ENCODE results near the gene CAPN11. TPM values are rescaled to one million over a fixed set of nuclear protein-coding genes. Genes with fewer than 3 reads are reported as not detected.
"Not testable (repeated sequence)": the region's sequence is repeated elsewhere in the genome, so short reads cannot be mapped to it uniquely, and the experiment has no call there.

The CAPN11 gene
- total RNA-seq, 1 donor from 2014 or later = 0.27 TPM

DNA sequence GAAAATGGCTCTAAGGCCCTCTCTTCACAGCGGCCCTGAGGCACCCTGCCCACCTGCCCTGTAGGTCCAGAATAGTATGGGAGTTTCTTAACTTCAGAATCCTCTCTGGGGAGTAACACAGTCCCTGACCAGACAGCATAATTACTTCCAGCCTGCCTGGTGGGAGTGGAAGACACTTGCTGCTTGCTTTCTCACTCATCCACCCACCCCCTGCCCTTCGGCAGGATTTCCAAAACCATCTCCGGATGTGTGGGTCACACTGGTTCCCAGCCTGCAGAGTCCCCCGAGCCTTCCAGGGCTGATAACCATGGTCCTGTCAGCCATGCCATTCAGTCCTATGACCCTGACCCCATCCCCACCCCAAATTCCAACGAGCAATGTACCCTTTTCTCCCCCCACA, 70.2 kb downstream of the CAPN11 start:
- ATAC-seq = no peak
- intact Hi-C loops (cut with DNase I) = loop anchor here (10.0 kb wide), 1 partner anchor 454 kb away; the partner anchor contains the start of gene VEGFA
- no peak for DNase-seq (ENCODE audit: missing footprints)

DNA sequence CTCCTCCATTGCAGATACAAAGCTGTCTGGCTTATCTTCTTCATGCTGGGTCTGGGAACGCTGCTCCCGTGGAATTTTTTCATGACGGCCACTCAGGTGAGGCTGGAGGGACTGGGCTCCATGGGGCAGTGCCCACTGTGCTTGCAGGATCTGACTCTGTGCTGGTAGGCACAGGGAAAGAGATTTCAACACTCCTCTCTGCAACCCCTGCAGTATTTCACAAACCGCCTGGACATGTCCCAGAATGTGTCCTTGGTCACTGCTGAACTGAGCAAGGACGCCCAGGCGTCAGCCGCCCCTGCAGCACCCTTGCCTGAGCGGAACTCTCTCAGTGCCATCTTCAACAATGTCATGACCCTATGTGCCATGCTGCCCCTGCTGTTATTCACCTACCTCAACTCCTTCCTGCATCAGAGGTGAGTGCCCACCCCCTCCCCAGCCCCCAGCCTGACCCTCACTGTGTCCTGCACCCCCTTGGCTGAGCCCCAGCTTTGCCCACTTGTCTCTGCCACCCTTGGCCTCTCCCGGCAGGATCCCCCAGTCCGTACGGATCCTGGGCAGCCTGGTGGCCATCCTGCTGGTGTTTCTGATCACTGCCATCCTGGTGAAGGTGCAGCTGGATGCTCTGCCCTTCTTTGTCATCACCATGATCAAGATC, 70.9 kb downstream of the CAPN11 start:
- DNase-seq (ENCODE audit: missing footprints) = peak; percentile 71
- intact Hi-C loops (cut with DNase I) = loop anchor here (10.0 kb wide), 1 partner anchor 455 kb away; the partner anchor contains the start of gene VEGFA

DNA sequence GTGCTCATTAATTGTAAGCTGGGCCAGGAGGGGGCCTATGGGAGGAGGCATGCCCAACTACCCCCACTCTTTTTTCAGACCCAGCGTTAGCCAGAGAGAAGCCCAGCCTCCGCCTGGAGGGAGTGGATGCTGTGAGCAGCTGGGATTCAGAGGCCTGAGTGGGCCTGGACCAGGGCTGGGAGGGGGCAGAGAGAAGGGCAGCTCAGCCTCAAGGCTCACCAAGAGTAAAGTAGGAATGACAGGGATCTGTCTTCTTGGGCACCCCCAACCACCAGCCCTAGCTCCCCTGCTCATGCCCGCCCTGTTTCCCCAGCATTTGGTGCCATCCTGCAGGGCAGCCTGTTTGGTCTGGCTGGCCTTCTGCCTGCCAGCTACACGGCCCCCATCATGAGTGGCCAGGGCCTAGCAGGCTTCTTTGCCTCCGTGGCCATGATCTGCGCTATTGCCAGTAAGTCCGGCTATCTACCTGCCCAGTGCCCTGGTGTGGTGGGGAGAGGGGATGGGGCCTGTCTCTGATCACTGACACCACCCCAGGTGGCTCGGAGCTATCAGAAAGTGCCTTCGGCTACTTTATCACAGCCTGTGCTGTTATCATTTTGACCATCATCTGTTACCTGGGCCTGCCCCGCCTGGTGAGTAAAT, 71.5 kb downstream of the CAPN11 start:
- intact Hi-C loops (cut with DNase I) = no loop called here
- no peak for ATAC-seq
- DNase-seq (ENCODE audit: missing footprints) = no peak

More for the DNA sequence above, 70.9 kb downstream of the CAPN11 start:
- peak; percentile 60 for ATAC-seq

DNA sequence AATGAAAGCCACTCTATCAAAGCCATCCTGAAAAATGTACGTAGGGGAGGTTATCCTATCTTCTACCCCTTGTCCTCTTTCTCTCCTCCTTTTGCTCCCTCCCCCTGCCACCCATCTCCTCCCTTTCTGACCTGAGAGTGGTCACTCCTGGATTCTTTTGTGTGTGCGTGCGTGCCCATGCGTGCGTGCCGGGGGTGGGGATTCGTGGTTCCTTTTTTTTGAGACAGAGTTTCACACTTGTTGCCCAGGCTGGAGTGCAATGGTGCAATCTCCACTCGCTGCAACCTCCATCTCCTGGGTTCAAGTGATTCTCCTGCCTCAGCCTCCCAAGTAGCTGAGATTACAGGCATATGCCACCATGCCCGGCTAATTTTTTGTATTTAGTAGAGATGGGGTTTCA, 72.8 kb downstream of the CAPN11 start:
- DNase-seq (ENCODE audit: missing footprints); ATAC-seq; intact Hi-C loops (cut with DNase I): not testable (repeated sequence)

DNA sequence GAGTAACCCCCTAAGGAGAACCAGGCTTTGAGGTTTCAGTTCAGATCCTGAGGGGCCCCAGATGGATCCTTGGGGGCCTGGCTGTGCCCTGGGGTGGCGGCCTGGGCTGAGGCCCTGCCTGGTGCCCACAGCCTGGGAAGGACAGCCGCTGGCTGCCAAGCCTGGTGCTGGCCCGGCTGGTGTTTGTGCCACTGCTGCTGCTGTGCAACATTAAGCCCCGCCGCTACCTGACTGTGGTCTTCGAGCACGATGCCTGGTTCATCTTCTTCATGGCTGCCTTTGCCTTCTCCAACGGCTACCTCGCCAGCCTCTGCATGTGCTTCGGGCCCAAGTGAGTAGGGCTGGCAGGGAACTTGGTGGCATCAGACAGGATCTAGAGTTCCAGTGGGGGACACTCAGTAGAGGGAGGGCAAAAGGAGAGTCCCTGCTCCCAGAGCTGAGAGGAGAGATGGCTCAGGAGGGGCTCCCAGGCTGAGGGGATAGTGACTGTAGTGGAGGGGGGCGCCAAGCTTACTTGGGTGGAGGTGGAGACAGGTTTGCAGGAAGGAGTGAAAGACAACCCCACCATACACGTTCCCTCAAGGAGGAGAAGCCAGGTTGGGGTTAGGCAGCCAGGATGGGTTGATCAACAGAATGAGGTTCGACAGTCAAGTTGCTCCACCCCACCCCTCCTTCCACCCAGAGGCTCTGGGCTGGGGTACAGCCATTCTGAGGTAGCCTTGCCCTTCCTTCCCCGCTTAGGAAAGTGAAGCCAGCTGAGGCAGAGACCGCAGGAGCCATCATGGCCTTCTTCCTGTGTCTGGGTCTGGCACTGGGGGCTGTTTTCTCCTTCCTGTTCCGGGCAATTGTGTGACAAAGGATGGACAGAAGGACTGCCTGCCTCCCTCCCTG, 74.3 kb downstream of the CAPN11 start:
- DNase-seq (ENCODE audit: missing footprints) (no peak), ATAC-seq (no peak)
- intact Hi-C loops (cut with DNase I) = no loop called here

DNA sequence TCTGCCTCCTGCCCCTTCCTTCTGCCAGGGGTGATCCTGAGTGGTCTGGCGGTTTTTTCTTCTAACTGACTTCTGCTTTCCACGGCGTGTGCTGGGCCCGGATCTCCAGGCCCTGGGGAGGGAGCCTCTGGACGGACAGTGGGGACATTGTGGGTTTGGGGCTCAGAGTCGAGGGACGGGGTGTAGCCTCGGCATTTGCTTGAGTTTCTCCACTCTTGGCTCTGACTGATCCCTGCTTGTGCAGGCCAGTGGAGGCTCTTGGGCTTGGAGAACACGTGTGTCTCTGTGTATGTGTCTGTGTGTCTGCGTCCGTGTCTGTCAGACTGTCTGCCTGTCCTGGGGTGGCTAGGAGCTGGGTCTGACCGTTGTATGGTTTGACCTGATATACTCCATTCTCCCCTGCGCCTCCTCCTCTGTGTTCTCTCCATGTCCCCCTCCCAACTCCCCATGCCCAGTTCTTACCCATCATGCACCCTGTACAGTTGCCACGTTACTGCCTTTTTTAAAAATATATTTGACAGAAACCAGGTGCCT, 75.0 kb downstream of the CAPN11 start:
- DNase-seq (ENCODE audit: missing footprints) = peak; percentile 63
- no peak for ATAC-seq
- intact Hi-C loops (cut with DNase I) = loop anchor here (1.0 kb wide), 2 partner anchors 12 to 61 kb away; no protein-coding TSS in a partner anchor

Other genes starting within 250 kb of the CAPN11 start
- gene MRPL14, start 31.4 kb upstream of the CAPN11 start, total RNA-seq = 41.7 TPM
- 44.5 TPM for gene TMEM63B, start 31.3 kb upstream of the CAPN11 start, total RNA-seq
- not detected for gene MYMX, start 58.1 kb downstream of the CAPN11 start, total RNA-seq
- gene SLC29A1, start 64.8 kb downstream of the CAPN11 start, total RNA-seq = 170 TPM
- 867 TPM for gene HSP90AB1, start 88.3 kb downstream of the CAPN11 start, total RNA-seq
- 21.3 TPM for gene SLC35B2, start 98.7 kb downstream of the CAPN11 start, total RNA-seq
- 2.4 TPM for gene NFKBIE, start 106.7 kb downstream of the CAPN11 start, total RNA-seq
- gene TMEM151B, start 111.6 kb downstream of the CAPN11 start, total RNA-seq = not detected
- gene AARS2, start 154.5 kb downstream of the CAPN11 start, total RNA-seq = 10.6 TPM
- not detected for gene SPATS1, start 183.8 kb downstream of the CAPN11 start, total RNA-seq
- 18.6 TPM for gene CDC5L, start 228.9 kb downstream of the CAPN11 start, total RNA-seq